ENCODE data around the gene TMEM156. TPM values are rescaled to one million over a fixed set of nuclear protein-coding genes. Genes with fewer than 3 reads are reported as not detected.

Gene TMEM156
- total RNA-seq, 4 donors from 2014 or later: not detected

- peaks cover 0 to 28% (median 0%) of the 10 kb centered on the region in 3 donors for H3K4me1 ChIP-seq
Measured at GRCh38 chr4:38923746-38924145, 108.5 kb downstream of the TMEM156 start.

GRCh38 chr4:38921151-38921550, 111.1 kb downstream of the TMEM156 start:
- 71 to 97% methylated on average over 1 to 2 of the region's 3 CpGs for WGBS, 2 donors (ENCODE audit: low coverage in 1 of 2)

More at GRCh38 chr4:38923746-38924145, 108.5 kb downstream of the TMEM156 start:
- 30 to 65% methylated on average over 2 of the region's 2 CpGs for WGBS, 2 donors (ENCODE audit: low coverage in 1 of 2)
- peaks cover 0 to 86% of the 10 kb centered on the region in 2 donors for H3K36me3 ChIP-seq
- peak overlapping the region in 3 of 4 donors; percentile 1 to 24 (median 11) for H3K27ac ChIP-seq
- no peaks in the 10 kb centered on the region for H3K27me3 ChIP-seq
- no peaks in the 10 kb centered on the region for H3K9me3 ChIP-seq
- TF ChIP-seq, protein P1, sequence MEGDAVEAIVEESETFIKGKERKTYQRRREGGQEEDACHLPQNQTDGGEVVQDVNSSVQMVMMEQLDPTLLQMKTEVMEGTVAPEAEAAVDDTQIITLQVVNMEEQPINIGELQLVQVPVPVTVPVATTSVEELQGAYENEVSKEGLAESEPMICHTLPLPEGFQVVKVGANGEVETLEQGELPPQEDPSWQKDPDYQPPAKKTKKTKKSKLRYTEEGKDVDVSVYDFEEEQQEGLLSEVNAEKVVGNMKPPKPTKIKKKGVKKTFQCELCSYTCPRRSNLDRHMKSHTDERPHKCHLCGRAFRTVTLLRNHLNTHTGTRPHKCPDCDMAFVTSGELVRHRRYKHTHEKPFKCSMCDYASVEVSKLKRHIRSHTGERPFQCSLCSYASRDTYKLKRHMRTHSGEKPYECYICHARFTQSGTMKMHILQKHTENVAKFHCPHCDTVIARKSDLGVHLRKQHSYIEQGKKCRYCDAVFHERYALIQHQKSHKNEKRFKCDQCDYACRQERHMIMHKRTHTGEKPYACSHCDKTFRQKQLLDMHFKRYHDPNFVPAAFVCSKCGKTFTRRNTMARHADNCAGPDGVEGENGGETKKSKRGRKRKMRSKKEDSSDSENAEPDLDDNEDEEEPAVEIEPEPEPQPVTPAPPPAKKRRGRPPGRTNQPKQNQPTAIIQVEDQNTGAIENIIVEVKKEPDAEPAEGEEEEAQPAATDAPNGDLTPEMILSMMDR (IDR thresholded peaks at IDR 0.05): no peak
- TF ChIP-seq POLR2A (IDR thresholded peaks at IDR 0.05): no peak
- TF ChIP-seq POLR2AphosphoS5 (IDR thresholded peaks at IDR 0.05): no peak
- TF ChIP-seq EP300 (IDR thresholded peaks at IDR 0.05): no peak
- ATAC-seq: no peak
- no peak overlapping the region for H3K4me3 ChIP-seq

GRCh38 chr4:38920677-38921076, 111.5 kb downstream of the TMEM156 start:
- Histone ChIP-seq H3K9me3 (no peaks in the 10 kb centered on the region), H3K27me3 (no peaks in the 10 kb centered on the region), H3K4me1 (peaks cover 0 to 20% (median 0%) of the 10 kb centered on the region in 3 donors), H3K36me3 (peaks cover 0 to 91% of the 10 kb centered on the region in 2 donors), H3K4me3 (no peak overlapping the region), H3K27ac (no peak overlapping the region)
- TF ChIP-seq POLR2AphosphoS5 (IDR thresholded peaks at IDR 0.05) (no peak), EP300 (IDR thresholded peaks at IDR 0.05) (no peak), POLR2A (IDR thresholded peaks at IDR 0.05) (no peak)
- TF ChIP-seq, protein P1 (IDR thresholded peaks at IDR 0.05): no peak
- WGBS, 2 donors (ENCODE audit: low coverage in 1 of 2): 78% methylated on average over 5 of the region's 6 CpGs; no CpG with 5 or more reads in 1 of the 2 donors
- no peak for ATAC-seq

More at GRCh38 chr4:38921151-38921550, 111.1 kb downstream of the TMEM156 start:
- no peak for ATAC-seq
- no peak overlapping the region for H3K27ac ChIP-seq
- no peaks in the 10 kb centered on the region for H3K27me3 ChIP-seq
- peaks cover 0 to 25% (median 0%) of the 10 kb centered on the region in 3 donors for H3K4me1 ChIP-seq
- H3K36me3 ChIP-seq: peaks cover 0 to 91% of the 10 kb centered on the region in 2 donors
- TF ChIP-seq, protein P1 (IDR thresholded peaks at IDR 0.05): no peak
- TF ChIP-seq POLR2A (IDR thresholded peaks at IDR 0.05) (no peak), EP300 (IDR thresholded peaks at IDR 0.05) (no peak), POLR2AphosphoS5 (IDR thresholded peaks at IDR 0.05) (no peak)
- no peak overlapping the region for H3K4me3 ChIP-seq
- no peaks in the 10 kb centered on the region for H3K9me3 ChIP-seq

- Histone ChIP-seq H3K36me3 (peaks cover 0 to 94% of the 10 kb centered on the region in 2 donors), H3K9me3 (no peaks in the 10 kb centered on the region), H3K27ac (no peak overlapping the region), H3K4me1 (peaks cover 0 to 15% (median 0%) of the 10 kb centered on the region in 3 donors), H3K4me3 (no peak overlapping the region), H3K27me3 (no peaks in the 10 kb centered on the region)
- WGBS, 2 donors (ENCODE audit: low coverage in 1 of 2): 84 to 88% methylated on average over 1 to 2 of the region's 2 CpGs
- ATAC-seq: no peak
- no peak for TF ChIP-seq POLR2A (IDR thresholded peaks at IDR 0.05)
- TF ChIP-seq POLR2AphosphoS5 (IDR thresholded peaks at IDR 0.05): no peak
Measured at GRCh38 chr4:38920186-38920585, 112.0 kb downstream of the TMEM156 start.

DNA sequence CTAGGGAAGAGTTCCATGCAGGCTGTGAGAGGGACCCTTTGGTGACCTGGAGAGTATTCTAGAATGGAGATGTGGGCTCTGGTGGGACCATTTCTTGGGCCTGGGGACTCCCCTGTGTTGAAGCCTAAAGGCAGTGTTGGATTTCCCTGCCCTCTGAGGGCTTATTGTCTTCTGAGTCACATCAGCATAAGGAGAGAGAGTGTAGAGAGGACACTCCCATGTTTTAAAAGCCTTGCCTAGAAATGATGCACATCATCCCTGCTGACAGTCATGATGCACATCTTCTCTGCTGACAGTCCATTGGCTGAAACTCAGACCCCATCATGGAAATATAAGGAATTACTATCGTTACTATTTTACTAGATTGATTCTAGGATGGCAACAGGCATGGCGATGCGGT, 112.7 kb downstream of the TMEM156 start:
- Histone ChIP-seq H3K27ac (no peak overlapping the region), H3K27me3 (no peaks in the 10 kb centered on the region), H3K4me3 (no peak overlapping the region), H3K36me3 (peaks cover 0 to 94% of the 10 kb centered on the region in 2 donors), H3K4me1 (peaks cover 0 to 9% (median 0%) of the 10 kb centered on the region in 3 donors), H3K9me3 (no peaks in the 10 kb centered on the region)
- TF ChIP-seq, protein P1 (IDR thresholded peaks at IDR 0.05): no peak
- TF ChIP-seq POLR2A (IDR thresholded peaks at IDR 0.05): no peak
- TF ChIP-seq EP300 (IDR thresholded peaks at IDR 0.05): no peak
- TF ChIP-seq POLR2AphosphoS5 (IDR thresholded peaks at IDR 0.05): no peak
- WGBS, 2 donors (ENCODE audit: low coverage in 1 of 2): 80 to 95% methylated on average over 1 to 3 of the region's 3 CpGs
- ATAC-seq: no peak
